PC-3 (cell line): ENCODE results near the gene SLITRK6.

ENCODE experiments used
- CTCF ChIP-seq: fragments of 300-600 bp; sonication (generic); conservative IDR thresholded peaks from 2 replicates; pipeline ENCODE4 v1.5.1; 2017; ENCODE audit warnings: antibody characterized with exemption, low read depth, mild to moderate bottlenecking, low read length
- EZH2 ChIP-seq: fragments of 300-600 bp; sonication (generic); IDR thresholded peaks from one replicate; pipeline ENCODE4 v1.6.1; 2017; ENCODE audit warnings: antibody characterized with exemption, mild to moderate bottlenecking, low read length; ENCODE audit not compliant: unreplicated experiment
- EZH2phosphoT487 ChIP-seq: fragments of 300-600 bp; sonication (generic); IDR thresholded peaks from 2 replicates; pipeline ENCODE4 v1.6.1; 2018; ENCODE audit warnings: mild to moderate bottlenecking, antibody characterized with exemption, low read length, borderline replicate concordance

DNA sequence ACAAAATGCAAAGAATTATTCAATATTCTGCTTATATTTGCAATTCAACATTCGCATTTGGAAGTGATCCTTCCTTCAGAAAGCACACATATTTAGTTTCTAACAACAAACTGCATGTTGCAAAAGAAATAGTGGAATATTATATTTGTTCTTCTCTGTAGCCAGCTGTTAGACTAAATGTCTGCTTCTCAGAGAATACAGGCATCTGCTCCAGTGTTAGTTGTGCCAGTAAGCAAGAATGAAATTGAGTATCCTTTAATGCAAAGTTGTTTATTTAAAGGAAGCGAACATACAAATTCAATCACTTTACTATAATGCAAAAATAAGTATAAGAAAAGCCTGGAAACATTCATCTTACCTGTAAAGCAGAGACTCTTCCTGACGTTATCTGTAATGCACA, 663 bp downstream of the SLITRK6 start:
- TF ChIP-seq EZH2 (no peak), CTCF (no peak), EZH2phosphoT487 (no peak)
